Measurements from ENCODE around the gene DGKI. TPM values are rescaled to one million over a fixed set of nuclear protein-coding genes. Genes with fewer than 3 reads are reported as not detected.

Gene DGKI
- total and polyA plus RNA-seq, 12 donors, result 0.12 to 4.6 (median 1.1) TPM

DNA sequence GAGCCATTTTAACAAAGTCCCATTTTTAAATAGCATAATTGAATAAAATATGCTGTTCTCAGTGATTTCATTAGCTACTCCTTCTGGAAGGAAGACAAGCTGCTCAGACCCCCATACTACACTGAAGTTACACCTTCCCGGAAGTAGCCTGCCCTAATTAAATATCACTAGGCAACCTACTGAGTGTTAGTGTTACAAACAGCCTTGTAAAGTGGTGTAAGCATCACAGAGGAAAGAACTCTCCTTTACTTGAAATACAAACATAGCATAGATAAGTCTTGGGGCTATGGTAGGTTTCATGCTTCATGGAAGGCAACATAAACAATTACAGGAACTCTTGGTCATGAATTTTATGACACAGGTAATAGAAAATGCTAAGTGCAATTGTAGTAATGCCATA lies 459.8 kb downstream of the DGKI start:
- no peak overlapping the region for H3K27ac ChIP-seq
- intact Hi-C loops (cut with DNase I), result no loop called here
- H3K36me3 ChIP-seq (replicated peaks in 1 of 2), result no peaks in the 10 kb centered on the region
- no peak overlapping the region for H3K4me3 ChIP-seq
- no peaks in the 10 kb centered on the region for H3K27me3 ChIP-seq
- DNase-seq, result no peak
- TF ChIP-seq, protein P1, sequence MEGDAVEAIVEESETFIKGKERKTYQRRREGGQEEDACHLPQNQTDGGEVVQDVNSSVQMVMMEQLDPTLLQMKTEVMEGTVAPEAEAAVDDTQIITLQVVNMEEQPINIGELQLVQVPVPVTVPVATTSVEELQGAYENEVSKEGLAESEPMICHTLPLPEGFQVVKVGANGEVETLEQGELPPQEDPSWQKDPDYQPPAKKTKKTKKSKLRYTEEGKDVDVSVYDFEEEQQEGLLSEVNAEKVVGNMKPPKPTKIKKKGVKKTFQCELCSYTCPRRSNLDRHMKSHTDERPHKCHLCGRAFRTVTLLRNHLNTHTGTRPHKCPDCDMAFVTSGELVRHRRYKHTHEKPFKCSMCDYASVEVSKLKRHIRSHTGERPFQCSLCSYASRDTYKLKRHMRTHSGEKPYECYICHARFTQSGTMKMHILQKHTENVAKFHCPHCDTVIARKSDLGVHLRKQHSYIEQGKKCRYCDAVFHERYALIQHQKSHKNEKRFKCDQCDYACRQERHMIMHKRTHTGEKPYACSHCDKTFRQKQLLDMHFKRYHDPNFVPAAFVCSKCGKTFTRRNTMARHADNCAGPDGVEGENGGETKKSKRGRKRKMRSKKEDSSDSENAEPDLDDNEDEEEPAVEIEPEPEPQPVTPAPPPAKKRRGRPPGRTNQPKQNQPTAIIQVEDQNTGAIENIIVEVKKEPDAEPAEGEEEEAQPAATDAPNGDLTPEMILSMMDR (IDR thresholded peaks at IDR 0.05), result no peak
- no peak for TF ChIP-seq POLR2A (IDR thresholded peaks at IDR 0.05)
- H3K4me1 ChIP-seq (replicated peaks in 1 of 2), result no peaks in the 10 kb centered on the region
- 24 to 36% (median 28%) methylated on average over 1 of the region's 1 CpG for WGBS, 4 donors
- H3K9me3 ChIP-seq (replicated peaks in 1 of 3), result no peaks in the 10 kb centered on the region

DNA sequence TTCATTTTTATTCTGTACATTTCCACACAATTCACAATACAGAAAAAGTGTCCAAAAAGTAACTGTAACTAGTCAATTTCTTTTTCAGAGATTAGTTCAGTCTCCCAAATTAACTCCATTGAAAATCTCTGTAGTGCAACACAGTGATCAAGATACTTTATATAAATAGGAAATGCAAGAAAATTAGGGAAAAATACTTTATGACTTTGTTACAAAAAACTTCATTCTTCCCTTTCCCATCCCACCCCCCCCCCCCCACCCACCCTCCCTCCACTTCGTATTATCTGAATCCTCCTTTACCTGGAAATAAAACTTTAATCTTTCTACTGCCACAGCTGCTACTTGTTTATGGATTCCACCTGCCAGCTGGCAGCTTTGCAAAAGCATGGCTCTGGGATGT lies 465.7 kb downstream of the DGKI start:
- 58 to 74% (median 69%) methylated on average over 1 of the region's 1 CpG for WGBS, 4 donors
- H3K4me3 ChIP-seq, result no peak overlapping the region
- no peaks in the 10 kb centered on the region for H3K36me3 ChIP-seq (replicated peaks in 1 of 2)
- no peak for TF ChIP-seq POLR2A (IDR thresholded peaks at IDR 0.05)
- TF ChIP-seq, protein P1 (IDR thresholded peaks at IDR 0.05), result no peak
- no peak overlapping the region for H3K27ac ChIP-seq
- intact Hi-C loops (cut with DNase I), result no loop called here
- no peaks in the 10 kb centered on the region for H3K4me1 ChIP-seq (replicated peaks in 1 of 2)
- DNase-seq, result no peak
- H3K27me3 ChIP-seq, result no peaks in the 10 kb centered on the region
- no peaks in the 10 kb centered on the region for H3K9me3 ChIP-seq (replicated peaks in 1 of 3)

DNA sequence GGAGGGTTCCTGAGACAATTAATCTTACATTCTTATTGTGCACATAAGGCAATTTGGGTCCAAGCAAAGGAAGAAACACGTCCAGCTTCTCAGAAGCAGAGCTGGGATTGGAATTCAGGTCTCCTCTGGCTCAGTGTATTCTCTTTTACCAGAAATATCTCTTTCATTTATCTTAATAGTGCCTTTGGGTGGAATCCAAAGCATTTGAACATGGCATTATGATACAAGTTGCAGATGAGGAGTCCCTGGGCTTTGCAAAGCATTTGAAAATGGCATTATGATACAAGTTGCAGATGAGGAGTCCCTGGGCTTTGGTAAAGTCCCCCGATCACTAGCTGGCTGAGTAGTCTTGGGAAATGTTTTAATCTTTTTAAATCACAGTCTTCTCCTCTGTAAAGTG lies 473.3 kb downstream of the DGKI start:
- no peaks in the 10 kb centered on the region for H3K9me3 ChIP-seq (replicated peaks in 1 of 3)
- H3K4me1 ChIP-seq (replicated peaks in 1 of 2), result no peaks in the 10 kb centered on the region
- TF ChIP-seq, protein P1 (IDR thresholded peaks at IDR 0.05), result no peak
- TF ChIP-seq POLR2A (IDR thresholded peaks at IDR 0.05), result no peak
- no peaks in the 10 kb centered on the region for H3K36me3 ChIP-seq (replicated peaks in 1 of 2)
- no peaks in the 10 kb centered on the region for H3K27me3 ChIP-seq
- no peak overlapping the region for H3K27ac ChIP-seq
- intact Hi-C loops (cut with DNase I), result no loop called here
- H3K4me3 ChIP-seq, result no peak overlapping the region
- no peak for DNase-seq
- WGBS, 4 donors, result 57 to 71% (median 67%) methylated on average over 2 of the region's 2 CpGs

DNA sequence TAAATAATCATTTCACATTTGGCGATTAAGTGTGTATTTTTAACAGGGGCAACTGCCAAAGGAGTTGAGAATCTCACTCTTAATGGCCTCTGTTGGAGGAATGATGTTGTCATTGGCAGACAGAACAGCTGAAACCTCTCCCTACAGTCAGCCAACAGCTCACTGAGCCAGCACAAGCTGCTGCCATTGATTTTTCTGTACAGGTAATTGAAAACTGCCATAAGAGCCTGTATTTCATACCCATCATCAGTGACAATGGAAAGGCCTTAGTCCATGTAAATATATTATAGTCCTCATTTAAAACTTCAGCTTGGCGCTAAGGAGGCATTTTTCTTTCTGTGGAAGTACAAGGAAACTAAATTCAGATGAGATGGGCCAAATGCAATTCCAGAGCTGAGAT lies 475.2 kb downstream of the DGKI start:
- no peak for TF ChIP-seq POLR2A (IDR thresholded peaks at IDR 0.05)
- TF ChIP-seq, protein P1 (IDR thresholded peaks at IDR 0.05), result no peak
- H3K27me3 ChIP-seq, result no peaks in the 10 kb centered on the region
- H3K9me3 ChIP-seq (replicated peaks in 1 of 3), result no peaks in the 10 kb centered on the region
- H3K27ac ChIP-seq, result no peak overlapping the region
- WGBS, 4 donors, result 74 to 85% (median 78%) methylated on average over 2 of the region's 2 CpGs
- DNase-seq, result no peak
- intact Hi-C loops (cut with DNase I), result no loop called here
- no peaks in the 10 kb centered on the region for H3K36me3 ChIP-seq (replicated peaks in 1 of 2)
- no peaks in the 10 kb centered on the region for H3K4me1 ChIP-seq (replicated peaks in 1 of 2)
- no peak overlapping the region for H3K4me3 ChIP-seq
